GM19324 (cell line): ENCODE measurements around the gene CHRNE.
"Not testable (repeated sequence)": the region's sequence is repeated elsewhere in the genome, so short reads cannot be mapped to it uniquely, and the experiment has no call there.

Experiments
- ATAC-seq: cut with Tn5 transposase; IDR thresholded peaks from one replicate; pipeline ENCODE4 v1.9.1; 2021; ENCODE audit warnings: mild to moderate bottlenecking, moderate library complexity; ENCODE audit not compliant: unreplicated experiment, low FRiP score

CHRNE gene

DNA sequence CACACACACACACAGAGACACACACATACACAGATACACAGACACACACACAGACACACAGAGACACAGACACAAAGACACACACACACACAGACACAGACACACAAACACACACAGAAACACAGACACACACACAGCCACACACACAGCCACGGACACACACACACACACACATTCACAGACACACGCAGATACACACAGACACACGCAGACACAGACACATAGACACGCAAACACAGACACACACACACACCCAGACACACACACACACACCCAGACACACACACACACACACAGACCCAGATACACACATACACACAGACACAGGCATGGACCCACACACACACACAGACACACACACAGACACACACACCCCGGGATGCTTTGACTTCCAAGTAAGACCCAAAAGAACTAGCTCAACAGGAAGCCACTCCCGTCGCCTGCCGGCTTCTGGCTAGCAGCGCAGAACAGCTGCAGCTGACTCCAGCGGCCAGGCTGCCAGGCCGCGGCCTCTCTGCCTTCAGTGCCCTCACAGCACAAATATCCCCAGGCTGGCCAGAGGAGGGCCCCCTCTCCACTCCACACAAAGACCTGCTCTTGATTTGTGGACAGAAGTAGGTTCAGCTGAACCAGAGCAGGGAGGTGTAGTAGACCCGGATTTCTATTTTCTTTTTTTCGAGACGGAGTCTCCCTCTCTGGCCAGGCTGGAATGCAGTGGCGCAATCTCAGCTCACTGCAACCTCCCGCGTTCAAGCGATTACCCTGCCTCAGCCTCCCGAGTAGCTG lies 6.0 kb upstream of the CHRNE start:
- ATAC-seq = no peak

DNA sequence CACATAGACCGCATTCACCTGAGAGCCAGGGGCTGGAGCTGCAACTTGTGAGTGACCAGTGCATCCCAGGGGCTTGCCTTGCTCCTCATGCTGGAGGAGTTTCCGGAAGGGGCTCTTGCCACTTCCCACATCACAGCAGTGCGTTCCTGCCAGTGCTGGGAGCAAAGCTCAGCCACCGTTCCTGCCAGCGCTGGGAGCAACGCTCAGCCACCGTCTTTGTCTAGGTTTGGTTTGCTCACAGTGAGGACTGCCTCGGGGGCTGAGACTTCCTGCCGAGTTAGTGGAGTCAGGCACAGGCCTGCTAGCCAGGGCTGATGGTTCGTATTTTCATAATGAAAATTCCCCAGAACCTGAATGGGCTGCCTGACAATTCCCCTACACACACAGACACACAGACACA lies 5.4 kb upstream of the CHRNE start:
- ATAC-seq = no peak

DNA sequence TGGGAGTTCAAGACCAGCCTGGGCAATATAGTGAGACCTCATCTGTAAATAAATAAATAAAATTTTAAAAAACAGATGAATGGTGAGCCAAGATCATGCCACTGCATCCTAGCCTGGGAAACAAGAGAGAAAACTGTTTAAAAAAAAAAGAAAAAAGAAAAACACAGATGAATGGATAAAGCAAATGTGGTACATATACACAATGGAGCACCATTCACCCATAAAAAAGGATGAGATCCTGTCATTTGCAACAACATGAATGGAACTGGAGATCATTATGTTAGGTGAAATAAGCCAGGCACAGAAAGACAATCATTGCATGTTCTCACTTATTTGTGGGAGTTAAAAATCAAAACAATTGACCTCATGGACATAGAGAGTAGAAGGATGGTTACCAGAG lies 3.7 kb upstream of the CHRNE start:
- ATAC-seq = not testable (repeated sequence)

DNA sequence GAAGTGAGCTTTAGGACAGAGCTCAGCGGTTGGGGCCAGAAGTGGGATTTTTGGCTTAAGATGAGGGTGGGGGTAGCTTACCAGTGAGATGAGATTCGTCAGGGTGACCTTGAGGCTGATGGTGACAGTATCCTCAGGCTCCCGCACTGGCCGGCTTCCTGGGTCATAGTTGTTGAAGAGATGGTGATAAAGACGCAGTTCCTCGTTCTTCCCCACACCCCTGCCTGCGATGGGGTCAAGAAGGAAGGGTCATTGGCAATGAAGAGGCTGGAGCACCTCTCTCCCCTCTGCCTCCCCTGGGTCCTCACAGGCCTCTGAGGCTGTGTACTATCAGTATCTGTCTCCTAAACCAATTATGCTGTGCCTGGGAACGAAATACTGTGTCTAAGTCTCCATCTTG lies 358 bp downstream of the CHRNE start:
- ATAC-seq = no peak

DNA sequence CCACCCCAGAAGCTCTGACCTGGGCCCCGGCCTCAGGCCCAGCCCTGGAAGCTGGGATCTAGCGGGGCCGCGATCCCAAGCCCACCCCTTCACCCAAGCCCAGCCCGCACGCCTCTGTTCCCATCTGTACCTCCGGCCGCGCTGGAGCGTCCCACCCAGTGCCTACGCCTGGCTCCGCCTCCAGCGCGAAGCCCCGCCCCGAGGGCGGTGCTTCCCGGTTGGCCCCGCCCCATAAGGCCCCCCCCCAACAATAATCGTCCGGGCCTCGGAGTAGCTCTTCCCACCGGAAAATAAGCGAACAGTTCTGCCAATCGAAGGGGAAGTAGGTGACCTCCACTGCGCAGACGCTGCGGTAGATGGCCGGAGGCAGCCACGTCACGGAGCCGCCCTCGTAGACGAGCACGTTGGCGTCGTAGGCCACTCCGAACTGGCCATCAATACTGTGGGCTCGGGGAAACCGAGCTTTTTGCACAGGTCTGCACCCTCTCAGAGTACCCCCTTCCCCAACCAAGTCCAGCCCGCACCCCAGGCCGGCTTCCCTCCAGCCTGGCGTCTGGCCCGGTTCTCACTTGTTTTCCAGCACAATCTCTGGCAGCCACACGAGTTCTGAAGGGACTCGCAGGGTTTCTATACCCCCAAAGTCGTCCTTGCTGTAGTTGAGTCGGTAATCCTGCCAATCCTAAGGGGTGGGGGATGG lies 1.1 kb downstream of the CHRNE start:
- no peak for ATAC-seq

DNA sequence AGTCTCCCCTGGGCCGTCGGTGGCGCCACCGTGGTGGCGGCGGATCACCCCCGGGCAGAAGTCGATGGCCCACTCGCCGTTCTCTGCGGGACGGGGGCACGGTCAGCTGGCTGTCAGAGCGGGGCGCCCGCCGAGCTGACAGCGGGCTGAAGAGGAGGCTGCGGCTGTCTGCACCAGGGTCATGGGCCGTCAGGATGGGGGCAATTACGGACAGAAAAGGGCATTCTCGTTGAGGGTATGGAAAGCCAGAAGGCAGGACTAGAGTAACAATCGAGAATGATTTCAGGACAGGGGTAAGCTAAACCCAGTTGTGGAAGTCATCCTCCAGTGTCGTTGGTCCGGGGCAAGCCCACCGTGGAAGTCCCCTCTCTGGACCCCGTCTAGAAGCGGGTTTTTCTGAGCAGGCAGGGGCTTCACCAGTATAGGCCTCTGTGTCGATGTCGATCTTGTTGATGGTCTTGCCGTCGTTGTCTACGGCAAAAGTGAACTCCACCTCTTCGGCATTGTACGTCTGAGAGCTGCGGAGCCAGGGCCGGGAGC lies 1.7 kb downstream of the CHRNE start:
- ATAC-seq = no peak

DNA sequence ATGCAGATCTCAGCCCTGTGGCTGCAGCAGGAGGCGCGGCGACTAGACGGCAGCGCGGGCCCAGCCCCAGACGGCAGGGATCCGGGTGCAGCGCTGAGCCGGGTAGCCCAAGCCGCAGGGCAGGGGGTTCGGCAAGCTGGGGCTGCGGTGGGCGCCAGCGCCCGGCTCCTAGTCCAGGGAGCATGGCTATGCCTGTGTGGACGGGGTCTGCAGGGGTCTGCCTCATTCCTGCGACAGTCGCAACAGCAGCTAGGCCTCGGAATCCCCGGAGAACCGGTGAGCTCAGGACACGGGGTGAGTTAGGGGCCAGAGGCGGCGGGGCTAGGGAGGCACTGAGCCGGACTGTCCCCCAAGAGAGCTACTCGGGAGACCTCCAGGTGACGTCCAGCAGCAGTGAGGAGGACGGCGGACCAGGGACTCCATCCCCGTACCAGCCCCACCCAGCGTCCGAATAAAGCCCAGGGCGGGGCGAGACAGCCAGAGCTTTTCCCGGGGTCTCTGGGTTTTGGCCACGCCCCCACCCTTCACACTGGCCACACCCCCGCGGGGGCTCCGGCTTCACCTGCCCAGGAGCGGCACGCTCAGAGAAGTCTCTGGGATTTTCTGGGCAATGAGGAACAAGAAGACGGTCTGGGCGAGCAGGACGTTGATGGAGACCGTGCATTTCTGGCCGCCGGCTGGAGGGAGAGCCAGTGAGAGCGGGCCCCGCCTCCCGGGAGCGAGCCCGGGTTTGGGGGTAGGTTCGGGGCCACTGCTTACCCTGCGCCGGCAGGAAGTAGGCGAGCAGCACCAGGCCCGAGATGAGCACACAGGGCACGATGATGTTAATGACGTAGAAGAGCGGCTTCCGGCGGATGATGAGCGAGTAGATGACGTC lies 2.4 kb downstream of the CHRNE start:
- no peak for ATAC-seq

DNA sequence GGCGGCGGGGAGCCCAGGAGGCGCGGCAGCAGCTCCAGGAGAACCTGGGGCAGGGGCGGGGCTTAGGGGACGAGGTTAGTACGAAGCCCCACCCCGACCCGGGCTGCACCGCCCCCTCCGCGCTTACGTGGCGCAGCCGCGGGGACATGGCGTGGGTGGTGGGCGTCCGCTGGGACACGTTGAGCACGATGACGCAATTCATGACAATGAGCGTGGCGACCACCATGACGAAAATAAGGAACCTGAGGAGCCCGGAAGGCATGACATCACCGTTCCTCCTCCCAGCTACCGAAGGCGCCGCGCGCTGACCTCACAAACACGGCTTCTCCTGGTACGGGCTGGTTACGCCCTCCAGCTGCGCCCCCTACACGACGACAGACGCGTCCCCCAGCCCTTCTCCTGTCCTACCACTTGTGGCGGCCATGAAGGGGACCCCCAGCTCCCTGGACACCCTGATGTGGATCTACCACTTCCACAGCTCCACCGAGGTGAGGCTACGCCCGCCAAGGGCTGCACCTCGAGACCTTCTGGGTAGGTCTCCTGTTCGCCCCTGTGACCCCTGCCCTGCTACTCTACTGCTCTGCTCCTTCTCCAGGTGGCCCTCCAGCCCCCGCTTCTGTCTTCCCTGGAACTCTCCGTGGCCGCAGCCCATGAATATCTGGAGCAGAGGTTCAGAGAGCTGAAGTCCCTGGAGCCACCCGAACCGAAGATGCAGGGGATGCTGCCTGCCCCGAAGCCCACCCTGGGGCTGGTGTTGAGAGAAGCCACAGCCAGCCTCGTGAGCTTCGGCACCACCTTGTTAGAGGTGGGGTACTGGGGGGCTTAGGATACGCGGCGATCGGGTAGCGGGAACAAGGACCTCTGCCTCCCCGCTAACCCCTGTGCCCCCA lies 3.3 kb downstream of the CHRNE start, which contains the start of gene C17orf107:
Gene C17orf107, plus strand, starts transcription at position 196 of the 890 bp plus-strand sequence. Its CDS starts 227 bp downstream, at position 423.
- peak; percentile 47 for ATAC-seq

DNA sequence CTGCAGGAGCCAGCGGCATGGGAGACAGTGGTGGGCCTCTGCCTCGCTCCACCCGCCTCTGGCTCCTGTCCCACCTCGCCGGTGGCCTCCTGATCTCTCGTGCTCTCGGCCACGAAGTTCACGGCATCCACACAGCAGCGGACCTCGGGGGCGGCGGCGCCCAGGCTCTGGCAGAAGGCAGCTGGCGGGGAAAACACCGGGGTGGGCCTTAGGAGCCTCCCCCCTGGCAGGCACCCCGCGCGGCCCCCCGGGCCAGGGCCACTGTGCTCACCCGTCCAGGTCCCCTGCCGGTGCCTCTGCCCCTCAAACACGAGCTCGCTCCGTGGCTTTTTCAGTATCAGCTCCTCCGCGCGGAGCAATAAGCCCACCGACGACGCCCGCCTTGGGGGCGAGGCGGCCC lies 4.0 kb downstream of the CHRNE start:
- ATAC-seq = no peak

DNA sequence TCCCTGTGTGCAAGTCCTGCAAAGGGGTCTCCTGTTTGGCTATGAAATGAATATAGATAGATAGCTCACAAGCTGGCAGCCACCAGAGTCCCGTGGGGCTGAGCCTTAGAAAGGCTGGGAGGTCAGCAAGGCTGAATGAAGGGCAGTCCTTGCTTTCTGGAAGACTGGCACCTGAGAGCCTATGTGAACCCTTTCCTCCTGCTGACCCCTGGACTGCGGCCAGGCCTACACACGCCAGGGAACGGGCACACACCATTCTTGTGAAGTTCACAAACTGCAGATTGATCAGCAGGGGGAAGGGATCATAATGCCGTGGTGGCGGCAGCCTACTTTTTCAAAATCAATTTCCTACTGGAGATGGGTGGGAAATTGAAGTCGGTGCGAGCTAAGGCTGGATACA lies 4.5 kb downstream of the CHRNE start:
- no peak for ATAC-seq

DNA sequence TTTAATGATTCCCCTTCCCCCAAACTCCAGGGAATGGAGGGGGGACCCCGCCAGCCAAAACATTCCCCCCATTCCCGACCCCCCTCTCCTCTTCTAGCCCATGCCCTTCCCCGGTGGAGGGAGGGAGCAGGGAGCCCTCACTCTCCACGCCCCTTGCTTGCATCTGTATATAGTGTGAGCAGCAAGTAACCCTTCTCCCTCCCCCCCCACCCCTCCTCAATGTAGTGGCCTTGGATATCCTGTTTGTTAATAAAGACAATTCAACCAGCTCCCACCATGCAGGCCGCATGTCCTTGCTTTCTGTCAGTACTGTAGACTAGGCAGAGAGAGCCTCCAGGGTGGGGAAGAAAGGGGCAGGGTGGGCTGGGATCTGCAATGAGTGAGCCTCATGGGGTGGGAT lies 5.1 kb downstream of the CHRNE start:
- ATAC-seq = no peak

DNA sequence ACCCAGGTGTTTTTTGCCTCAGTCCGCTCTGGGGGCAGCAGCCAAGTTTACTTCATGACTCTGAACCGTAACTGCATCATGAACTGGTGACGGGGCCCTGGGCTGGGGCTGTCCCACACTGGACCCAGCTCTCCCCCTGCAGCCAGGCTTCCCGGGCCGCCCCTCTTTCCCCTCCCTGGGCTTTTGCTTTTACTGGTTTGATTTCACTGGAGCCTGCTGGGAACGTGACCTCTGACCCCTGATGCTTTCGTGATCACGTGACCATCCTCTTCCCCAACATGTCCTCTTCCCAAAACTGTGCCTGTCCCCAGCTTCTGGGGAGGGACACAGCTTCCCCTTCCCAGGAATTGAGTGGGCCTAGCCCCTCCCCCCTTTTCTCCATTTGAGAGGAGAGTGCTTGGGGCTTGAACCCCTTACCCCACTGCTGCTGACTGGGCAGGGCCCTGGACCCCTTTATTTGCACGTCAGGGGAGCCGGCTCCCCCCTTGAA lies 5.7 kb downstream of the CHRNE start:
- ATAC-seq = no peak

DNA sequence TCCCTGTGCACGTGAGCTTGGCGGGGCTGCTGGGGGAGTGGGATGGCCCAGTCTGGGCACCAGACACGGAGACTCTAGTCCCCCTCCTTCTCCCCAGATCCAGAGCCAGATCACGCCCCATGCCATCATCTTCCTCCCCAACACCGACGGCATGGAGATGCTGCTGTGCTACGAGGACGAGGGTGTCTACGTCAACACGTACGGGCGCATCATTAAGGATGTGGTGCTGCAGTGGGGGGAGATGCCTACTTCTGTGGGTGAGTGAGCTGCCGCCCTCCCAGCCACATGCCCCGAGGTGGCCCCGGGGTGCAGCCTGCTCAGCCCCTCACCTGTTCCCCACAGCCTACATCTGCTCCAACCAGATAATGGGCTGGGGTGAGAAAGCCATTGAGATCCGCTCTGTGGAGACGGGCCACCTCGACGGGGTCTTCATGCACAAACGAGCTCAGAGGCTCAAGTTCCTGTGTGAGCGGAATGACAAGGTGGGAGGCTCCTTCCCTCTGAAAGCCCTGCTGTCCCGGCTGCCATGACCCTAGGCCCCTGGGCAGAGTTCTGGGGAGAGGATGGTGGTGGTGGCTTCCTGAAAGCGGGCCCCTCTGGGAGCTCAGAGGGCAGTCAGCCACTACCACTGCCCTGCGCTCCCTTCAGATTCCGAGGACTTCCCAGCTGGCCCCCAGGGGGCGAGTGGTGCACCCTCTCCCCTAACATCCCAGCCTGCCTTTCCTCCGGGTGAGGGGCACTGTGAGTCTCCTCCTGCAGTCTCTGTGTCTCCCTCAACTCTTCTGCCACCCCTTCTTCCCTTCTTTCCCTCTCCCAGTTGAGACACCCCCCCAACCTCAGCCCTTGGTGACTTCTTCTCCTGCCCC lies 6.3 kb downstream of the CHRNE start:
- no peak for ATAC-seq

DNA sequence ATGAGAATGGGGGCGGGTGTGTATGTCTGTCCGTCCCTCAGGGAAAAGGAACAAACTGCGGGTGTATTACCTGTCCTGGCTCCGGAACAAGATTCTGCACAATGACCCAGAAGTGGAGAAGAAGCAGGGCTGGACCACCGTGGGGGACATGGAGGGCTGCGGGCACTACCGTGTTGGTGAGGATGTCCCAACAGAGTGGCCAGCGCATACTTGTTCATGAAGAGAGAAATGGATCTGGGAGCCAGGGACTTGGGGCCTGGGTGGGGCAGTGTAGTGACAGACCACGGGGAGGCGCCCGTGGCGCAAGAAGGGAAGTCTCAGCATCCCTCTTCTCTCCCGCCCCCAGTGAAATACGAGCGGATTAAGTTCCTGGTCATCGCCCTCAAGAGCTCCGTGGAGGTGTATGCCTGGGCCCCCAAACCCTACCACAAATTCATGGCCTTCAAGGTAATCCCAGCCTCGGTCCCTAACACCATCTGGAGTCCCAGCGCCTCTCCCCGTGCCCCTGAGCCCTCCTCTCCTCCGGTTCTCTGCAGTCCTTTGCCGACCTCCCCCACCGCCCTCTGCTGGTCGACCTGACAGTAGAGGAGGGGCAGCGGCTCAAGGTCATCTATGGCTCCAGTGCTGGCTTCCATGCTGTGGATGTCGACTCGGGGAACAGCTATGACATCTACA lies 7.1 kb downstream of the CHRNE start:
- ATAC-seq = no peak

DNA sequence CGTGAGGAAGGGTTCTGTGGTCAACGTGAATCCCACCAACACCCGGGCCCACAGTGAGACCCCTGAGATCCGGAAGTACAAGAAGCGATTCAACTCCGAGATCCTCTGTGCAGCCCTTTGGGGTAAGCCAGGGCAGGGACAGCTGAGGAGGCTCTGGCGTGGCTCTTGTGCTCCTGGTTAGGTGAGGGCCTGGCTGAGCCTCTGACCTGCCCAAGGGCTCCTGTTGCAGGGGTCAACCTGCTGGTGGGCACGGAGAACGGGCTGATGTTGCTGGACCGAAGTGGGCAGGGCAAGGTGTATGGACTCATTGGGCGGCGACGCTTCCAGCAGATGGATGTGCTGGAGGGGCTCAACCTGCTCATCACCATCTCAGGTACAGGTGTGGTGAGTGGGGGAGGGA lies 7.8 kb downstream of the CHRNE start:
- ATAC-seq = no peak

DNA sequence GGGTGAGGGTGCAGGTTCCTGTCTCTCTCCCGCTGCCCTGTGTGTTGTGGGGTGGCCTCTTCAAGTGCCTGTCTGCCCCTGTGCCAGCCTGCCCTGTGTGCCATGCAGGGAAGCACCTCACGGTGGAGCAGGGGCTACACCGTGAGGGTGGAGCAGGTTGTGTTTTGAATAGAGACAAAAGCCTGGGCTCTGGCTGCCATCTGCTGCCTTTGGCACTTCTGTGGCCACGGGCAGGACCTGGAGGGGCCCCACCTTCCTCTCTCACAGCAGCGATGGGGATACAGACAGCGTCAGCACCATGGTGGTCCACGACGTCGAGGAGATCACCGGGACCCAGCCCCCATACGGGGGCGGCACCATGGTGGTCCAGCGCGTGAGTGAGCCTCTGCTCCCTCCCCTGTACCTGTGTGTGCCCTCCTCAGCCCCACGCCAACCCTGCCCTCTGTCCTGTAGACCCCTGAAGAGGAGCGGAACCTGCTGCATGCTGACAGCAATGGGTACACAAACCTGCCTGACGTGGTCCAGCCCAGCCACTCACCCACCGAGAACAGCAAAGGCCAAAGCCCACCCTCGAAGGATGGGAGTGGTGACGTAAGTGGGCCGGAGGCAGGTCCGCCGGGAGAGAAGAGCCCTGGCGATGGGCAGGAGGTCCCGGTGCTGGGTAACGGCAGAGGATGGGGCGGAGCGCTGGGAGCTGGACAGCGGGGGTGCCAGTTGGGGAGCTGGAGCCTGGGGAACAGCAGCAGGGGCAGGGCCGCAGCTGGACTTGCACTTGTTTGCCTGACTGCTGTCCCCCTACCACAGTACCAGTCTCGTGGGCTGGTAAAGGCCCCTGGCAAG lies 9.0 kb downstream of the CHRNE start:
- no peak for ATAC-seq

DNA sequence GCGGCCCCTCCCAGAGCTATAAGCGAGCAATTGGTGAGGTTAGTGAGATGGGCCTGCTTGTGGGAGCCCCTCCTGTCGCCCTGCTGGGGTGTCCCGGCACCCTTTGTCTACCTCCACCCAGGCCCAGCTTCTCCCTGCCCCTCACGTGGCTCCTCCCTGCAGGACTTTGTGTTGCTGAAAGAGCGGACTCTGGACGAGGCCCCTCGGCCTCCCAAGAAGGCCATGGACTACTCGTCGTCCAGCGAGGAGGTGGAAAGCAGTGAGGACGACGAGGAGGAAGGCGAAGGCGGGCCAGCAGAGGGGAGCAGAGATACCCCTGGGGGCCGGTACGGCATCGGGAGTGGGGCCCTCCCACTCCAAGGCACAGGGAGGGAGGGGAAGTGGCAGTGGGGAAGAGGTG lies 9.6 kb downstream of the CHRNE start:
- ATAC-seq = no peak
